Measurements from ENCODE around the gene SEC14L5.
"Not testable (repeated sequence)": the region's sequence is repeated elsewhere in the genome, so short reads cannot be mapped to it uniquely, and the experiment has no call there.

SEC14L5 gene

DNA sequence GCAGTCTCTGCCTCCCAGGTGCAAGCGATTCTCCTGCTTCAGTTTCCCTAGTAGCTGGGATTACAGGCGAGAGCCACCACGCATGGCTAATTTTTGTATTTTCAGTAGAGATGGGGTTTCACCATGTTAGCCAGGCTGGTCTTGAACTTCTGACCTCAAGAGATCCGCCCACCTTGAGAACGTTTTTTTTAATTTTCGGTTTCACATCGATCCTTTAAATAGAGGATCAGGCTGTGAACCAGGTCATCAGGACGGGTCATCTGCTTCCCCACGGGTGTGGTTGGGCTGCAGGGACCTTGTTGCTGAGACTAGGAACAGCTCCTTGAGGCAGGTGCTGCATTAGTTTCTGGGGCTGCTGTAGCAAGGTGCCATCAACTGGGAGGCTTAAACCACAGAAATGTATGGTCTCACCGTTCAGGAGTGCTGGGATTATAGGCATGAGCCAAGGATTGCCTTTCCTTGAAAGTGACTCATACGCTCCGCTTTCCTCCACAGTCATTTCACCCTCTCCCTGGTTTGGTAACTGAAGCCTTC, 83.5 kb downstream of the SEC14L5 start (continued):
- TF ChIP-seq ZNF837 (tag by site-specific recombination; IDR thresholded peaks at IDR 0.05) (no peak), ZNF658 (tag by site-specific recombination; IDR thresholded peaks at IDR 0.05) (no peak), KLF7 (tag by site-specific recombination; IDR thresholded peaks at IDR 0.05; ENCODE audit: borderline replicate concordance) (no peak), EGR2 (tag by site-specific recombination; IDR thresholded peaks at IDR 0.05; ENCODE audit: low read depth) (no peak), KLF16 (tag by site-specific recombination; IDR thresholded peaks at IDR 0.05) (no peak), ZNF221 (tag by site-specific recombination; IDR thresholded peaks at IDR 0.05; ENCODE audit: borderline replicate concordance) (no peak), ZBTB17 (tag by site-specific recombination; IDR thresholded peaks at IDR 0.05) (peak; percentile 24; the same call in 1 of the 2 replicates), OSR2 (tag by site-specific recombination; IDR thresholded peaks at IDR 0.05) (no peak), ZNF560 (tag by site-specific recombination; IDR thresholded peaks at IDR 0.05; ENCODE audit: borderline replicate concordance) (no peak), ZNF175 (tag by site-specific recombination; IDR thresholded peaks at IDR 0.05) (no peak), IKZF3 (tag by site-specific recombination; IDR thresholded peaks at IDR 0.05) (no peak)

DNA sequence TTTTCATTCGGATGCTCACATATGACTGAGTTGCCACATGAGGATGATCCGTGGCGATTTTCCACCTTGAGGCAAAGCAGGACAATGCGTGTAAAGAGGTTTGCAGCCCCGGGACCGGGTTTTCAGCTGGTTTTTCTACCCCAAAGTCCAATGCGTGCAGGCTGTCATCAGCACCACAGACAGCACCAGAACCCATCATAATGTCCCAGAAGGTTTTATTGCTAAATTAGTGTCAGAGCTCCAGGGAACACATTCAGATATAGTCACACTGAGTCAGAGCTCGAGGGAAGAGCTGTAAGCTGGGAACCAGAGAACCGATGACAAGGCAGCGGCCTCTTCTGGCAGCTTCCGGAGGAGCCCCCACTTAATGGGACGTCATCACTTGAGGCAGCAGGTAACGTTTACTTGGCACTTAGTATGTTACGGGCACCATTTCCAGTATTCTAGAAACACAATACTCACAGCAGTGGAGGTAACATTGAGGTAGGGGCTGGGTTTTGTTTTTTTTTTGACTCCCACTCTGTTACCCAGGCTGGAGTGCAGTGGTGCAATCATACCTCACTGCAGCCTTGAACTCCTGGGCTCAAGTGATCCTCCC, 84.5 kb downstream of the SEC14L5 start:
- CTCF ChIA-PET = interaction anchor here (0.8 to 1.3 kb wide), 5 partner anchors 9 to 98 kb away, joined by 3 to 4 read pairs (median 3); partner anchors contain the start of gene NAGPA

DNA sequence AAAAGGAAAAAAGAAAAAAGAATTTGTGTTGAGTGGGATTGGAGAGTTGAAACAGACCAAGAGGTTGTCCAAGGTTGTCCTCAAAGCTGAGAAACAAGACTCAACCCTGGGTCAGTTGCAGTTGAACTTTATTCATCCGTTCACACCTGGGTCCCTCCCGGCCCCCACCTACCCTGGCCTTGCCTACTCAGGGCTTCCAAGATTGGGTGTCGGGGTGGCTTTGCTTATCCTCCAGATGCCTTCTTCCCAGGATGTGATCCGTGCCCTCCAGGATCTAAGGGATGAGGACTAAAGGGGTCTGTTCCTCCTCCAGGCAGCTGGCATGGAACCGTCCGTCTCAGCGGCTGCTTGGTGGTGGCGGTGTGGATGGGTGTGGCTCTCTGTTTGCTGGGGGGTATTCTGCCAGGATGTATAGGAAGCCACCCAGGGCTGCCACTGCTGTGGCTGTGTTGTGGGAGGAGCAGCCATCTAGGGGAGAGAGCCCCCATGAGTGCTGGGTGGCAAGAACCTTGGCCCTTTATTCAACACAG, 85.9 kb downstream of the SEC14L5 start:
- no peak overlapping the region for H3K27ac ChIP-seq (ENCODE audit: extremely low read depth, low read depth, low read length)
- no peaks in the 10 kb centered on the region for H3K36me3 ChIP-seq (ENCODE audit: control insufficient read depth in 2 of 2, insufficient read depth in 1 of 2, low read length in 2 of 2)
- POLR2A ChIA-PET = no interaction called here
- no peaks in the 10 kb centered on the region; the same call in 1 of the 2 replicates for H3K4me1 ChIP-seq (ENCODE audit: control insufficient read depth, insufficient read depth, low read length)
- no peaks in the 10 kb centered on the region for H3K9me3 ChIP-seq (ENCODE audit: control insufficient read depth, insufficient read depth, low read depth, low read length)
- TF ChIP-seq, protein P1, sequence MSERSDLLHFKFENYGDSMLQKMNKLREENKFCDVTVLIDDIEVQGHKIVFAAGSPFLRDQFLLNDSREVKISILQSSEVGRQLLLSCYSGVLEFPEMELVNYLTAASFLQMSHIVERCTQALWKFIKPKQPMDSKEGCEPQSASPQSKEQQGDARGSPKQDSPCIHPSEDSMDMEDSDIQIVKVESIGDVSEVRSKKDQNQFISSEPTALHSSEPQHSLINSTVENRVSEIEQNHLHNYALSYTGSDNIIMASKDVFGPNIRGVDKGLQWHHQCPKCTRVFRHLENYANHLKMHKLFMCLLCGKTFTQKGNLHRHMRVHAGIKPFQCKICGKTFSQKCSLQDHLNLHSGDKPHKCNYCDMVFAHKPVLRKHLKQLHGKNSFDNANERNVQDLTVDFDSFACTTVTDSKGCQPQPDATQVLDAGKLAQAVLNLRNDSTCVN (tag by site-specific recombination; optimal IDR thresholded peaks at IDR 0.05) = no peak
- TF ChIP-seq, protein P2, sequence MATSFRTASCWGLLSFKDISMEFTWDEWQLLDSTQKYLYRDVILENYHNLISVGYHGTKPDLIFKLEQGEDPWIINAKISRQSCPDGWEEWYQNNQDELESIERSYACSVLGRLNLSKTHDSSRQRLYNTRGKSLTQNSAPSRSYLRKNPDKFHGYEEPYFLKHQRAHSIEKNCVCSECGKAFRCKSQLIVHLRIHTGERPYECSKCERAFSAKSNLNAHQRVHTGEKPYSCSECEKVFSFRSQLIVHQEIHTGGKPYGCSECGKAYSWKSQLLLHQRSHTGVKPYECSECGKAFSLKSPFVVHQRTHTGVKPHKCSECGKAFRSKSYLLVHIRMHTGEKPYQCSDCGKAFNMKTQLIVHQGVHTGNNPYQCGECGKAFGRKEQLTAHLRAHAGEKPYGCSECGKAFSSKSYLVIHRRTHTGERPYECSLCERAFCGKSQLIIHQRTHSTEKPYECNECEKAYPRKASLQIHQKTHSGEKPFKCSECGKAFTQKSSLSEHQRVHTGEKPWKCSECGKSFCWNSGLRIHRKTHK (tag by site-specific recombination; IDR thresholded peaks at IDR 0.05) = no peak
- no peak for TF ChIP-seq OVOL3 (tag by site-specific recombination; IDR thresholded peaks at IDR 0.05)
- H3K4me3 ChIP-seq (ENCODE audit: low read depth, low read length) = no peak overlapping the region
- CTCF ChIA-PET = interaction anchor here (0.6 to 2.2 kb wide), 3 partner anchors 10 to 91 kb away, joined by 3 to 12 read pairs (median 3); no protein-coding TSS in a partner anchor

More for the DNA sequence above, 84.5 kb downstream of the SEC14L5 start:
- Histone ChIP-seq H3K4me3 (ENCODE audit: low read depth, low read length) (no peak overlapping the region), H3K36me3 (ENCODE audit: control insufficient read depth in 2 of 2, insufficient read depth in 1 of 2, low read length in 2 of 2) (no peaks in the 10 kb centered on the region), H3K4me1 (ENCODE audit: control insufficient read depth, insufficient read depth, low read length) (no peaks in the 10 kb centered on the region; the same call in 1 of the 2 replicates), H3K9me3 (ENCODE audit: control insufficient read depth, insufficient read depth, low read depth, low read length) (no peaks in the 10 kb centered on the region), H3K27ac (ENCODE audit: extremely low read depth, low read depth, low read length) (no peak overlapping the region)
- TF ChIP-seq, protein P3, sequence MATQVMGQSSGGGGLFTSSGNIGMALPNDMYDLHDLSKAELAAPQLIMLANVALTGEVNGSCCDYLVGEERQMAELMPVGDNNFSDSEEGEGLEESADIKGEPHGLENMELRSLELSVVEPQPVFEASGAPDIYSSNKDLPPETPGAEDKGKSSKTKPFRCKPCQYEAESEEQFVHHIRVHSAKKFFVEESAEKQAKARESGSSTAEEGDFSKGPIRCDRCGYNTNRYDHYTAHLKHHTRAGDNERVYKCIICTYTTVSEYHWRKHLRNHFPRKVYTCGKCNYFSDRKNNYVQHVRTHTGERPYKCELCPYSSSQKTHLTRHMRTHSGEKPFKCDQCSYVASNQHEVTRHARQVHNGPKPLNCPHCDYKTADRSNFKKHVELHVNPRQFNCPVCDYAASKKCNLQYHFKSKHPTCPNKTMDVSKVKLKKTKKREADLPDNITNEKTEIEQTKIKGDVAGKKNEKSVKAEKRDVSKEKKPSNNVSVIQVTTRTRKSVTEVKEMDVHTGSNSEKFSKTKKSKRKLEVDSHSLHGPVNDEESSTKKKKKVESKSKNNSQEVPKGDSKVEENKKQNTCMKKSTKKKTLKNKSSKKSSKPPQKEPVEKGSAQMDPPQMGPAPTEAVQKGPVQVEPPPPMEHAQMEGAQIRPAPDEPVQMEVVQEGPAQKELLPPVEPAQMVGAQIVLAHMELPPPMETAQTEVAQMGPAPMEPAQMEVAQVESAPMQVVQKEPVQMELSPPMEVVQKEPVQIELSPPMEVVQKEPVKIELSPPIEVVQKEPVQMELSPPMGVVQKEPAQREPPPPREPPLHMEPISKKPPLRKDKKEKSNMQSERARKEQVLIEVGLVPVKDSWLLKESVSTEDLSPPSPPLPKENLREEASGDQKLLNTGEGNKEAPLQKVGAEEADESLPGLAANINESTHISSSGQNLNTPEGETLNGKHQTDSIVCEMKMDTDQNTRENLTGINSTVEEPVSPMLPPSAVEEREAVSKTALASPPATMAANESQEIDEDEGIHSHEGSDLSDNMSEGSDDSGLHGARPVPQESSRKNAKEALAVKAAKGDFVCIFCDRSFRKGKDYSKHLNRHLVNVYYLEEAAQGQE (tag by site-specific recombination; IDR thresholded peaks at IDR 0.05) = peak; percentile 78
- TF ChIP-seq ZNF132 (tag by site-specific recombination; IDR thresholded peaks at IDR 0.05; ENCODE audit: borderline replicate concordance) (no peak), ZNF837 (tag by site-specific recombination; IDR thresholded peaks at IDR 0.05) (no peak), ZNF266 (tag by site-specific recombination; IDR thresholded peaks at IDR 0.05; ENCODE audit: low read depth) (no peak), ZNF629 (tag by site-specific recombination; IDR thresholded peaks at IDR 0.05) (peak; percentile 69), ZNF610 (tag by site-specific recombination; IDR thresholded peaks at IDR 0.05; ENCODE audit: borderline replicate concordance) (no peak), HOXD13 (CRISPR knock-in tag; IDR thresholded peaks at IDR 0.05; ENCODE audit: borderline replicate concordance) (no peak), ZNF654 (tag by site-specific recombination; IDR thresholded peaks at IDR 0.05; ENCODE audit: low read depth) (peak; percentile 40)
- POLR2A ChIA-PET = no interaction called here

DNA sequence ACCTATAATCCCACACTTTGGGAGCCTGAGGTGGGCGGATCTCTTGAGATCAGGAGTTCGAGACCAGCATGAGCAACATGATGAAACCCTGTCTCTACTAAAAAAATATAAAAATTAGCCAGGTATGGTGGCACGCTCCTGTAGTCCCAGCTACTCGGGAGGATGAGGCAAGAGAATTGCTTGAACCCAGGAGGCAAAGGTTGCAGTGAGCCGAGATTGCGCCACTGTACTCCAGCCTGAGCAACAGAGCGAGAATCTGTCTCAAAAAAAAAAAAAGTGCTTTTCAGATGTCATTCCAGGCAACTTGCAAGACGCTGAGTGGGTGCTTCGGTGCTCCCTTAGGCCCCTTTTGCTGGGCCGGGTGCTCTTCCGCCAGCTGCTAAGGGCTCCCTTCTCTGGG, 86.5 kb downstream of the SEC14L5 start:
- H3K4me3 ChIP-seq (ENCODE audit: low read depth, low read length); POLR2A ChIA-PET; H3K36me3 ChIP-seq (ENCODE audit: control insufficient read depth in 2 of 2, insufficient read depth in 1 of 2, low read length in 2 of 2); H3K27ac ChIP-seq (ENCODE audit: extremely low read depth, low read depth, low read length); H3K9me3 ChIP-seq (ENCODE audit: control insufficient read depth, insufficient read depth, low read depth, low read length); H3K4me1 ChIP-seq (ENCODE audit: control insufficient read depth, insufficient read depth, low read length): not testable (repeated sequence)
- CTCF ChIA-PET = interaction anchor here (0.7 to 2.2 kb wide), 2 partner anchors 13 to 366 kb away, joined by 7 to 12 read pairs; no protein-coding TSS in a partner anchor

All from HEK293 (cell line).